GM21786 (cell line): ENCODE data around the gene TRAF3.

ENCODE experiments used
- ATAC-seq: cut with Tn5 transposase; IDR thresholded peaks from one replicate; pipeline ENCODE4 v1.9.1; 2021; ENCODE audit not compliant: unreplicated experiment

Gene TRAF3

DNA sequence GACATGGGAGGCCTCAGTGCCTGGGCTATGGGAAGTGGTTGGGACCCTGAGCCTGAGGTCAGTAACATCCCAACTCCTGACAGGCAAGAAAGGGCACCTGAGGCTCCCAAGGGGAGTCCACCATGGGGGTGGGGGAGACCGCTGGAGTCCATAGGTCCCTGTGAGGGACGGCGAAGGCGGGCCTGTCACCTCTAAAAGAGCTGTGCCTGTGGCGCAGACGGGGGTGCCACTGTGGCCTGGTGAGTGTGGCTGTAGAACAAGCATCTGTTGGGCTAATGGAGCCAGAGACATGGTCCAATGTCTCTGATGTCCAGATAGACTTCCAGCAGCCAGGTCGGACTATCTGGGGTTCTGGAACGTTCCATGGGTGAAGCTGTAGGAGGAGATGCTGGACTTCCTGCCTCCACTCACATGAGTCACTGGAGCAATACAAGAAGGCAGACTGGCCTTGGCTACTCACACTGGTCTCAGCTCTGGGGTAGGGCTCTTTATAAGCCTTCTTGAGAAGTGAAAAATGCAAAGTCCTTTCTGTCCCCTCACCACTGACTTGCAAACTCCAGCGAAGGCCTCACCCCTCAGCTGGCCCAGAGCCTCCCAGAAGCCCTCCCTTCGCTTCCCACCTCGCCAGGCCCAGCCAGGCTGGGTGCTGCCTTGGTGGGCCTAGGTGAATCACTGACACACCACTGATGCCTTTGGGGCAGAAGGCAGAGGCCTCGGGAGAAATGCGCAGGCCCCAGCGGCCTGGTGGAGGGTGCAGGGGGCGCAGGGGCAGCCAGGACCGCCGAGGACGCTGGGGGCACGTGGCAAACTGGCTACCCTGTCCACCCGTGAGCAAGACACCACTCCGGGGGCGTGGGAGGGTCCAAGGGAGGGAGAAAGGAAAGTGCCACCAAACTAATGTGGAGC is 1.1 kb upstream of the TRAF3 start:
- no peak for ATAC-seq

DNA sequence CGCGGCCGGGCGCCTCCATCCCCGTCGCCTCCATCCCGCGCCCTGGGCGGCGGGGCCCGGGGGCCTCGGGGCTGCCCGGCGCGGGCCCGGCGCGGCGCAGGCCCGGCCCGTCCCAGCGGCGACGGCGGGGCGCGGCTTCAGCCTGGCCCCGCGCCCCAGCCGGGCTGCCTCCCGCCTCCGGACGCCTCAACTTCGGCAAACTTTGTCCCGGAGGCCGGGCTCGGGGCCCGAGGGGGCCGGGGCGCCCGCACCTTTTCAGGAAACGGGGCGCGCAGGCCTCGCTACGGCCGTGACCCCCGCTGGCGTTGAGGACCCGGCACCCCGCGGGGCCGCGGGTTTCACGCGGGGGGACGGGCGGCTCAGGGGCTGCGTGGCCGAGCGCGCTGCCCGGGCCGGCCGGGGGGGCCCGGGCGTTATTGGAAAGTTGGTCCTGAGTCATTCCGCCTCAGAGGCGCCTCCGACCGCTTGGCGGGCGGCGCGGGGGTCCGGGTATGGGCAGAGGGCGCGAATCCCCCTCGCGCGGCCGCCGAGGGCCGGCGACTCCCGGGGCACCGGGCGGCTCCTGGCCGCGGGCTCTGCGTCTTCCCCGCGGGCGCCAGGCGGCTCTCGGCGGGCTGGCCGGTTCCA is 575 bp downstream of the TRAF3 start:
- ATAC-seq: no peak

- ATAC-seq: no peak
Measured at GRCh38 chr14:102778338-102779083, 1.3 kb downstream of the TRAF3 start.

- ATAC-seq: no peak
Measured at GRCh38 chr14:102779084-102779462, 1.8 kb downstream of the TRAF3 start.

DNA sequence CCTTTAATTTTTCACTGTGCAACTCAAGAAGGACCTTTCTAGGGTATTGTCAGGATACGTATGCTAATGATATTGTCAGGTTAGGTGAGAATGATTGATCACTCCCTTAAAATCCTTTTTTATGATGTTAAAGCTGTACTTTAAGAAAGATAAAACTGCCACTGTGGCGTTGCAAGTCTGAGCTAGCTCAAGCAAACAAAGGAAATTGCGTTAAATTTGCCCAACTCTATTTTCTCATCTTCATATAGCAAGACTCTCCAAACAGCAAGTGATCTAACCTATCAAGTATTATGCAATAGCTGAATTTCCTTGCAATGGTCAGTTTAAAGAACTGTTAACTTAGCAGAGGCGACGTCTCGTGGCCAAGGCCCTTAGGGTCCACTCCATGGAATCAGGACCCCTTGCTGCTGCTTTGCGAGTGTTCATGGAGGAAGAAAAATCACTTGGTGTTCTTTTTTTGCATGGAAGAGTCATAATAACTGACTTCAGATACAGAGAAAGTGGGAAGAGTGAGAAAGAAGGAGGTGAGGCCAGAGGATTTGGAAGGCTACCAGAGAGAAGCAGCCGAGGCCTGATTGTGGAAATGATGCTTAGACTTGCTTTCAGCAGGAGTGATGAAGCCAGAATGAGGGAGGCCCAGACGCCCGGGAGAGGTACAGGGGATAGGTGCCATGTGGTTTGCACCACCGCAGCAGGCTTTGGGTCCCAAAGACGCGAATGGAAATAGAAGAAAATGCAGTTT is 2.5 kb downstream of the TRAF3 start:
- no peak for ATAC-seq

- ATAC-seq: no peak
Measured at GRCh38 chr14:102781063-102781462, 3.8 kb downstream of the TRAF3 start.

GRCh38 chr14:102782974-102783373 is 5.7 kb downstream of the TRAF3 start:
- ATAC-seq: no peak

GRCh38 chr14:102784892-102785594 is 7.8 kb downstream of the TRAF3 start:
- peak; percentile 45 for ATAC-seq

GRCh38 chr14:102785595-102785963 is 8.3 kb downstream of the TRAF3 start:
- peak; percentile 20 for ATAC-seq

GRCh38 chr14:102786768-102787167 is 9.5 kb downstream of the TRAF3 start:
- no peak for ATAC-seq

DNA sequence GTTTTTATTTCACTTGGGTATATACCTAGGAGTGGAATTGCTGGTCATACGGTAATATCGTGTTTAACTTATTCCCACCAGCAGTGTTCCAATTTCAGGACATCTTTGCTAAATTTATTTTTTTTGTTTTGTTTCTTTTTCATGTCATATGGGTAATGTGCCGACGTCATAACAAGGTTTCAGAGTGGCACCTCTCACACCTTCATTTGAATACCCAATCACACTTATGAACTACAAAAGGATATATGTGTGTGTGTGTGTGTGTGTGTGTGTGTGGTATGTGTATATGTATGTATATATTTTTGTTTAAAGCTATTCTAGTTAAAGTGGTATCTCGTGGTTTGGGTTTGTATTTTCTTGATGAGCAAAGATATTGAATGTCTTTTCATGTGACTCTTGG is 12.1 kb downstream of the TRAF3 start:
- no peak for ATAC-seq

DNA sequence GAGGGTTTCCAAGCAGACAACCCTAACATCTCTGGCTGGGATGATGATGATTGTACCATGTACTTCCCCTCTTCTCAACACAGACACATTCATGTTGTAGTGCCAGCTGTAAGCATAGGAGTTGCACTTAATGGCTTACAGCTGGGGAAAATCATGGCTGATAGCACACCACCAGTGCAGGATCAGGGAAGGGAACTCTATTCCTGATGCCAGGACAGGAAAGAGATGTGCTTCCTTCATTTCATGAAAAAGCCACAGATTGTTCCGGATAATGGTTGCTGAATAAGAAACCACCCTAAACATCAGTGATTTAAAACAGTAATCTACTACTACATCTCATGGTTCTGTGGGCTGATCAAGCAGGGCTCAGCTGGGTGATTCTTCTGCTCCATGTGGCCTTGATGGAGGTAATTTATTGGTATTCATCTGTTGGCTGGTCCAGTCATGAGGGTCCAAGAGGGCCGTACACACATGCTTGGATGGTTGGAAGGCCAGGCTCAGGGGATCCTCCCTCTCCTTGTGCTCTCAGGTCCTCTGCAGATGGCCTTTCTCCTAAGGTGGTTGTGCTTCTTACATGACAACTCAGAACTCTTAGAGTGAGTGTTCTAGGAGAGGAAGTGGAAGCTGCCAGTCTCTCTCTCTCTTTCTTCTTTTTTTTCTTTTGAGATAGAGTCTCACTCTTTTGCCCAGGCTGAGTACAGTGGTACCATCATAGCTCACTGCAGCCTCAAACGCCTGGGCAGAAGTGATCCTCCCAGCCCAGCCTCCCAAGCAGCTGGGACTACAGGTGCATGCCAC is 16.5 kb downstream of the TRAF3 start:
- ATAC-seq: no peak

GRCh38 chr14:102795060-102795925 is 18.0 kb downstream of the TRAF3 start:
- ATAC-seq: peak; percentile 50

- ATAC-seq: no peak
Measured at GRCh38 chr14:102796661-102797190, 19.5 kb downstream of the TRAF3 start.

- ATAC-seq: no peak
Measured at GRCh38 chr14:102798926-102799325, 21.7 kb downstream of the TRAF3 start.

- ATAC-seq: no peak
Measured at GRCh38 chr14:102799684-102800562, 22.7 kb downstream of the TRAF3 start.

DNA sequence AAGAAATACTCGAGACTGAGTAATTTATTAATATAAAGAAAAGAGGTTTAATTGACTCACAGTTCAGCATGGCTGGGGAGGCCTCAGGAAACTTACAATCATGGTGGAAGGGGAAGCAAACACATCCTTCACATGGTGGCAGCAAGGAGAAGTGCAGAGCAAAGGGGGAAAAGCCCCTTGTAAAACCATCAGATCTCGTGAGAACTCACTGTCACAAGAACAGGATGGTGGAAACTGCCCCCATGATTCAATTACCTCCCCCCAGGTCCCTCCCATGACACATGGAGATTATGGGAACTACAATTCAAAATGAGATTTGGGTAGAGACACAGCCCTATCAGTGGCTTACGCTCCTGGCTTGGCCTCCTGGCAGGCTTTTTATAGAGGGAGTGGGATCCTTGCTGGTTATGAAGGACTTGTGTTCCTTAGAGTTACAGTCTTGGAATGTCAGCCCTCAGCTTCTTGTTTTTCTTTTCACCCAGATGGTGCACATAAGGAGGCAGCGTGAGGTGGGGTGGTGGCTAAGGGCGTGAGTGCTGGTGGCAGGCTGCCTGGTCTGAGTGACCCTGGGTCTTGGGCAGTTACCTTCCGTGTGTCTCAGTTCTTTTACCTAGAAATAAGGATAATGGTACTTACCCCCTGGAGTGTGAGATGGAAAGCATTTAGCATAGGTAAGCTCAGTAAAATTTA is 25.7 kb downstream of the TRAF3 start:
- no peak for ATAC-seq
